ENCODE data around the gene ZRANB1.

Gene ZRANB1

GRCh38 chr10:125010362-125010761, 68.4 kb downstream of the ZRANB1 start:
- H3K4me3 ChIP-seq (ENCODE audit: low read depth, low read length): no peak overlapping the region
- DNase-seq (ENCODE audit: low read depth): no peak
- TF ChIP-seq, protein P1, sequence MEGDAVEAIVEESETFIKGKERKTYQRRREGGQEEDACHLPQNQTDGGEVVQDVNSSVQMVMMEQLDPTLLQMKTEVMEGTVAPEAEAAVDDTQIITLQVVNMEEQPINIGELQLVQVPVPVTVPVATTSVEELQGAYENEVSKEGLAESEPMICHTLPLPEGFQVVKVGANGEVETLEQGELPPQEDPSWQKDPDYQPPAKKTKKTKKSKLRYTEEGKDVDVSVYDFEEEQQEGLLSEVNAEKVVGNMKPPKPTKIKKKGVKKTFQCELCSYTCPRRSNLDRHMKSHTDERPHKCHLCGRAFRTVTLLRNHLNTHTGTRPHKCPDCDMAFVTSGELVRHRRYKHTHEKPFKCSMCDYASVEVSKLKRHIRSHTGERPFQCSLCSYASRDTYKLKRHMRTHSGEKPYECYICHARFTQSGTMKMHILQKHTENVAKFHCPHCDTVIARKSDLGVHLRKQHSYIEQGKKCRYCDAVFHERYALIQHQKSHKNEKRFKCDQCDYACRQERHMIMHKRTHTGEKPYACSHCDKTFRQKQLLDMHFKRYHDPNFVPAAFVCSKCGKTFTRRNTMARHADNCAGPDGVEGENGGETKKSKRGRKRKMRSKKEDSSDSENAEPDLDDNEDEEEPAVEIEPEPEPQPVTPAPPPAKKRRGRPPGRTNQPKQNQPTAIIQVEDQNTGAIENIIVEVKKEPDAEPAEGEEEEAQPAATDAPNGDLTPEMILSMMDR (conservative IDR thresholded peaks at IDR 0.05; ENCODE audit: low read depth, low read length): no peak

GRCh38 chr10:125011171-125011925, 69.4 kb downstream of the ZRANB1 start:
- TF ChIP-seq, protein P1 (conservative IDR thresholded peaks at IDR 0.05; ENCODE audit: low read depth, low read length): no peak
- H3K4me3 ChIP-seq (ENCODE audit: low read depth, low read length): no peak overlapping the region
- no peak for DNase-seq (ENCODE audit: low read depth)

- no peak for DNase-seq (ENCODE audit: low read depth)
- TF ChIP-seq, protein P1 (conservative IDR thresholded peaks at IDR 0.05; ENCODE audit: low read depth, low read length): no peak
- no peak overlapping the region for H3K4me3 ChIP-seq (ENCODE audit: low read depth, low read length)
Observed at GRCh38 chr10:125011926-125012705, 70.2 kb downstream of the ZRANB1 start.

DNA sequence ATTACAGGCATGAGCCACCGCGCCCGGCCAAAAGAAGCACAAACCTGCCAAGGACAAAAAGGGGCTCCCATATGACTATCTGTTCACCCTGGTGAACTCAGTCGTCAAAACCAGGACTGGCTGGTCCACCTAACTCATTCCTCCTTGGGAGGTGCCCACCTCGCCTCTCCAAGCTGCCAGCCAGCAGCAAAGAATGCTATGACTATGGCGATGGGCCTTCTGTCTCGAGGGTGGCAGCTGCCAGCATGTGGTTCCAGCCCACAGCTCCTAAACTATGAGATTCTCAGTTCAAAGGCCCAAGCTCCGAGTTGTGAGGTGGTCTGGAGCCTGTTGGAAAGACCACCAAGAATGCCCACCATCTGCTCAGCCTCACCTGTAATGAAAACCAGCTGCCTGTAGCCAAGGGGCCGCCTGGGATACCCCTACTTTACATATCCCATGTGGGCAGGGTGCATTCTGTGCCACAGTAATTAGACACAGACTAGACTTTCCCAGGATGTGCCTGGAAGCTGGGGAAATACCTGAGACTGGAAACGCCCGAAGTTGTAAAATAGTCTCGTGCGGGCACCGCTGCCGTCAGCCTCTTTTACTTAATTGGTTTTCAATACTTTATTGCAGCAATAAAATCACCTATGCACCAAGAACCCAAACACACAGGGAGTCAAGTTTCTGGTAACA, 71.1 kb downstream of the ZRANB1 start:
- TF ChIP-seq, protein P1 (conservative IDR thresholded peaks at IDR 0.05; ENCODE audit: low read depth, low read length): no peak
- no peak for DNase-seq (ENCODE audit: low read depth)
- no peak overlapping the region for H3K4me3 ChIP-seq (ENCODE audit: low read depth, low read length)

GRCh38 chr10:125013529-125013872, 71.6 kb downstream of the ZRANB1 start:
- TF ChIP-seq, protein P1 (conservative IDR thresholded peaks at IDR 0.05; ENCODE audit: low read depth, low read length): no peak
- DNase-seq (ENCODE audit: low read depth): no peak
- H3K4me3 ChIP-seq (ENCODE audit: low read depth, low read length): no peak overlapping the region

- TF ChIP-seq, protein P1 (conservative IDR thresholded peaks at IDR 0.05; ENCODE audit: low read depth, low read length): no peak
- DNase-seq (ENCODE audit: low read depth): no peak
- H3K4me3 ChIP-seq (ENCODE audit: low read depth, low read length): no peak overlapping the region
Observed at GRCh38 chr10:125014086-125014830, 72.3 kb downstream of the ZRANB1 start.
